ENCODE results near the gene ZNF385C.
"Not testable (repeated sequence)": the region's sequence is repeated elsewhere in the genome, so short reads cannot be mapped to it uniquely, and the experiment has no call there.

ZNF385C gene

GRCh38 chr17:42039794-42040763, 58.2 kb downstream of the ZNF385C start:
- Mint-ChIP-seq H3K4me1 (no peaks in the 10 kb centered on the region), H3K36me3 (no peaks in the 10 kb centered on the region), H3K4me3 (no peak overlapping the region), H3K27ac (no peak overlapping the region), H3K9me3 (no peaks in the 10 kb centered on the region)
- no peak for DNase-seq (ENCODE audit: low spot score in 2 of 2)
- ATAC-seq = no peak

- ATAC-seq = peak; percentile 49
- H3K4me3 Mint-ChIP-seq = no peak overlapping the region
- H3K36me3 Mint-ChIP-seq = no peaks in the 10 kb centered on the region
- H3K4me1 Mint-ChIP-seq = peaks cover 9% of the 10 kb centered on the region
- no peaks in the 10 kb centered on the region for H3K9me3 Mint-ChIP-seq
- DNase-seq (ENCODE audit: low spot score in 2 of 2) = no peak
- H3K27ac Mint-ChIP-seq = no peak overlapping the region
Measured at GRCh38 chr17:42038221-42038973, 59.9 kb downstream of the ZNF385C start.

- Mint-ChIP-seq H3K27ac (peak overlapping the region; percentile 63), H3K4me3 (no peak overlapping the region), H3K4me1 (peaks cover 9% of the 10 kb centered on the region), H3K9me3 (no peaks in the 10 kb centered on the region), H3K36me3 (no peaks in the 10 kb centered on the region)
- DNase-seq (ENCODE audit: low spot score in 2 of 2) = no peak
- no peak for ATAC-seq
Measured at GRCh38 chr17:42034059-42034458, 64.2 kb downstream of the ZNF385C start.

- no peaks in the 10 kb centered on the region for H3K36me3 Mint-ChIP-seq
- H3K4me1 Mint-ChIP-seq = peaks cover 9% of the 10 kb centered on the region
- no peak for ATAC-seq
- H3K27ac Mint-ChIP-seq = no peak overlapping the region
- no peak overlapping the region for H3K4me3 Mint-ChIP-seq
- no peaks in the 10 kb centered on the region for H3K9me3 Mint-ChIP-seq
- no peak for DNase-seq (ENCODE audit: low spot score in 2 of 2)
Measured at GRCh38 chr17:42031584-42031983, 66.7 kb downstream of the ZNF385C start.

GRCh38 chr17:42028791-42029127, 69.5 kb downstream of the ZNF385C start:
- Mint-ChIP-seq H3K4me1 (peaks cover 15% of the 10 kb centered on the region), H3K9me3 (no peaks in the 10 kb centered on the region), H3K36me3 (peaks cover 14% of the 10 kb centered on the region), H3K27ac (peak overlapping the region; percentile 68), H3K4me3 (no peak overlapping the region)
- ATAC-seq = no peak
- DNase-seq (ENCODE audit: low spot score in 2 of 2) = no peak

GRCh38 chr17:42027961-42028790, 70.1 kb downstream of the ZNF385C start:
- H3K36me3 Mint-ChIP-seq = peaks cover 20% of the 10 kb centered on the region
- H3K4me1 Mint-ChIP-seq = peaks cover 13% of the 10 kb centered on the region
- no peak for ATAC-seq
- H3K27ac Mint-ChIP-seq = peak overlapping the region; percentile 68
- DNase-seq (ENCODE audit: low spot score in 2 of 2) = no peak
- H3K9me3 Mint-ChIP-seq = no peaks in the 10 kb centered on the region
- H3K4me3 Mint-ChIP-seq = no peak overlapping the region

DNA sequence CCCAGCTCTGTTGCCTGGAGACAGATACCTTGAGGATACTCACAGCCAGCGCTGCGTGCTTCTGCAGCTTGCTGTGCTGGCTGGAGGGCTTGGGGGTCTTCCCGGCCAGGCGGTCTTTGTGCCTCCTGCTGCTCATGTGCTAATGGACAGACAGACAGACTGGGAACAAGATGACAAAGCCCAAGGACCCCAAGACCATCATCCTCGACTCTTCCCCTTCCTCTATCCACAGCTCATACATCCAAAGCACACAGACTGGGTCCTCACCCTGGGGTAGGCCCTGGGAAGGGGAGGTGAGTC, 70.7 kb downstream of the ZNF385C start:
- Mint-ChIP-seq H3K27ac (no peak overlapping the region), H3K4me1 (peaks cover 13% of the 10 kb centered on the region), H3K9me3 (no peaks in the 10 kb centered on the region), H3K36me3 (peaks cover 22% of the 10 kb centered on the region), H3K4me3 (no peak overlapping the region)
- ATAC-seq (no peak), DNase-seq (ENCODE audit: low spot score in 2 of 2) (no peak)

DNA sequence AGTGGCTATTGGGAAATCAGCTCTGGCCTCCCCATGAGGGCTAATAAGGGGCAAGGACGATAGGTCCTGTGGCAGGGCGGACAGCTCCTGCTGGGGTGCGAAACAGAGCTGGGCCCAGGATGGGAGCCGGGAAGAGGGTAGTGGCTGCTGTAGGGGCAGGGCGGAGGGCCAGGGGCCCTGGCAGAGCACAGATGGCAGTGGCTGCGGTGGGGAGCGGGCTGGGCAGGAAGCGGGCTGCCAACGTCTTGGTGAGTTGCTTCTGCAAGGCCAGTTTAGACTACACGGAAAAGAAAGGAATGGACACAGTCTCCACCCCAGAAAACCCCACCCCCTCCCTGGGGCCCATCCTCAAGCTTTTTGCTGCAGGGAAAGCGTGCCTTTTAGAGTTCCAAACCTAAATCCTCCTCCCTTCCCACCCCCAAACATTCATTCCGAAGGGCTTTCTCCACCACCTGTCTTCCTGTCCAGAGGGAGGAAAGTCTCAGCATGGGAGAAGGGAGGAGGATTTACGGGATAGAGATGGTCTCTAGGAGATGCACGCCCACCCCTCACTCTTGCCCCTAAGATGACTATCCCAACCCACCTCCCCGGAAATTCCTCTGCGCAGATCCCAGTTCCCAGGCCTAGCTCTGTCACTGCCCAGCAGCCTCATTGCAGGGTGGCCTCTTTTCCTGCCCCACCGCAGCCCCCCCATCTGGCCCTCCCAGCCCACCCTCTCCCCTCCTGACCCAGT, 71.2 kb downstream of the ZNF385C start:
- Mint-ChIP-seq H3K36me3 (peaks cover 28% of the 10 kb centered on the region), H3K9me3 (no peaks in the 10 kb centered on the region), H3K27ac (no peak overlapping the region), H3K4me1 (peaks cover 18% of the 10 kb centered on the region), H3K4me3 (no peak overlapping the region)
- DNase-seq (ENCODE audit: low spot score in 2 of 2) (no peak), ATAC-seq (no peak)

DNA sequence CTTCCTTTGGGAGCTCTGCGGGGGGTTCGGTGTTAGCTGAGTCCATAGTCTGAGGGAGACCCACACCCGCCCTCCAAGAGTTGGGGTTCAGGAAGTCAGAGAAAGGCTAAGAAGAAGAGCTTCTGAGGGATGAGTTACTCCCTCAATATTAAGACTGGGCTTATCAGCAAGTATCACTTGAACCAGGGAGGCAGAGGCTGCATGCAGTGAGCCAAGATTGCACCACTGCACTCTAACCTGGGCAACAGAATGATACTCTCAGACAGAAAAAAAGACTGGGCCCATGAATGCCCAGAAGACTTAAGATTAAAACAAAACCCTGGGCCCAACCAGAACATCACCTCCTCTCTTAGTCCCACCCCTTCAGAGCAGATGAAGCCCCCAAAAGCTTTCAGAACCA, 72.3 kb downstream of the ZNF385C start:
- H3K9me3 Mint-ChIP-seq = no peaks in the 10 kb centered on the region
- H3K4me1 Mint-ChIP-seq = peaks cover 27% of the 10 kb centered on the region
- H3K36me3 Mint-ChIP-seq = peaks cover 30% of the 10 kb centered on the region
- DNase-seq (ENCODE audit: low spot score in 2 of 2) (no peak), ATAC-seq (no peak)
- peak overlapping the region; percentile 80 for H3K27ac Mint-ChIP-seq
- no peak overlapping the region for H3K4me3 Mint-ChIP-seq

GRCh38 chr17:42025191-42025579, 73.1 kb downstream of the ZNF385C start:
- peaks cover 30% of the 10 kb centered on the region for H3K36me3 Mint-ChIP-seq
- H3K4me1 Mint-ChIP-seq = peaks cover 34% of the 10 kb centered on the region
- ATAC-seq = no peak
- no peak for DNase-seq (ENCODE audit: low spot score in 2 of 2)
- peak overlapping the region; percentile 91 for H3K27ac Mint-ChIP-seq
- H3K9me3 Mint-ChIP-seq = no peaks in the 10 kb centered on the region
- peak overlapping the region; percentile 45 for H3K4me3 Mint-ChIP-seq

DNA sequence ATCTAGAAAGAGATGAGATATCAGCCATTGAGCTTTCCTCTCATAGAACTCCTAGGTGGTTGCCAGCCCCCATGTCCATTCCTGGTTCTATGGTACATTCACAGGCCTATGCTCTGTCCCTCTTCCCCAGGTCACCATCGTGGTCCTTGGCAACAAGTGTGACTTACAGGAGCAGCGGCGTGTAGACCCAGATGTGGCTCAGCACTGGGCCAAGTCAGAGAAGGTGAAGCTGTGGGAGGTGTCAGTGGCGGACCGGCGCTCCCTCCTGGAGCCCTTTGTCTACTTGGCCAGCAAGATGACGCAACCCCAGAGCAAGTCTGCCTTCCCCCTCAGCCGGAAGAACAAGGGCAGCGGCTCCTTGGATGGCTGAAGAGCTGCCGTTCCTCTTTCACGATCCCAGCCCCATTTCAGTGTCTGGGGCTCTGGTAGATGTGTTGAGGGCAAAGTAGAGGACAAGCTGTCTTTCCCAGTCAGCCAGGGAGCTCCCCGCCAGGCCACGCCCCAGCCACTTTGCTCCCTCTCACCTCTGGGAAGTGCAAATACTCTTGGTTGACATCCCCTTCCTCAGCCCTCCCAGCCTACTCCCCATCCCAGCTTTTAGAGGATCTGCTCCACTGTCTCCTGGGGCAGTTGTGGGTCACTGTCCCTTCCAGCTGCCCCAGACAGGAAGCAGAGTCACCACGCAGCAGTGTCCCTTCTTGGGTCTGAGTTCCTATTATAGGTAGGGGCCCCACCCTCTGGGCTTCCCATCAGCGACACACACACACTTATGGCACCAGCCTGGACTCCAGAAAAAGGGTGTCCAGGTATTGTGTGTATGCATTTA, 74.5 kb downstream of the ZNF385C start:
- H3K27ac Mint-ChIP-seq = no peak overlapping the region
- peaks cover 44% of the 10 kb centered on the region for H3K4me1 Mint-ChIP-seq
- DNase-seq (ENCODE audit: low spot score in 2 of 2) = no peak
- no peak overlapping the region for H3K4me3 Mint-ChIP-seq
- peaks cover 2% of the 10 kb centered on the region for H3K9me3 Mint-ChIP-seq
- peaks cover 30% of the 10 kb centered on the region for H3K36me3 Mint-ChIP-seq
- ATAC-seq = no peak

GRCh38 chr17:42020845-42021244, 77.4 kb downstream of the ZNF385C start:
- peak overlapping the region; percentile 84 for H3K27ac Mint-ChIP-seq
- ATAC-seq; H3K9me3 Mint-ChIP-seq; DNase-seq (ENCODE audit: low spot score in 2 of 2): not testable (repeated sequence)
- peak overlapping the region; percentile 93 for H3K4me3 Mint-ChIP-seq
- peaks cover 46% of the 10 kb centered on the region for H3K36me3 Mint-ChIP-seq
- H3K4me1 Mint-ChIP-seq = peaks cover 54% of the 10 kb centered on the region

DNA sequence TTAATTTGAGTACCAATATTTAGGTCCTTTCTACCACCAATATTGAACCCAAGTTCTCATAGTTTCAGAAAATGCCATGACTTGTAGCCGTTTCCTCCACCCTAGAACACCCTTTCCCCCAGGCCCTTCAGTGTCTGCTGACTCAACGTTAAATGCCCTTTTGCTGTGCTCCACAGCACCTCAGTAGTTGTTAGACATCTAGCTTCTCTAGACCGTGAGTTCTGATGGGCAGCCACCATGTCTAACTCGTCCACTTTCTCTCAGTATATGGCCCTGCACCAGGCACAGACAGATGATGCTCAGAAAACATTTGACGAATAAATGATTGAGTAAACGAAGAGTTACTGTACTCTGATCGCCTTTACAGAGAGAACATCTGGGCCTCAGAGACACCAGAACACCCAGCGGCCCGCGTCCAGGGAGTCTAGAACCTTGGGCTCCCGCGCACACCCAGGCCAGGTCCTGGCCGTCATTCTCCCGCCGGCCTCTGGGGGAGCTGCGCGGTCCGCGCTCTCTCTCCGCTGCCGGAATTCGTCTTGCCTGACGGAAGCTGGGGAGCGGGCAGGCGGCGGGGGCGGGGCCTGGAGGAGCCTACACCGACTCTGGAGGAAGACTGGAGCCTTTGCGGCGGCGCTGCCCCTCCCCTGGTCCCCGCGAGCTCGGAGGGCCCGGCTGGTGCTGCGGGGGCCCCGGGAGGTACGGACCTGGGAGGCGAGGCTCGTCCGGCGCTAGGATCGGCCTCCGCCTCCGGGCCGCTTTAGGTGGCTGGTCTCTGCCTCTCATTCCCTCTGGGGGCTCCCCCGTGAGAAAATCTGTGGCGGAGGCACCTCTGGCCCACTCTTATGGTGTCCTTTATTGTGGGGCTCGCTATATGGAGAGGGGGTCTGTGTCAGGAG, 78.5 kb downstream of the ZNF385C start, which contains the start of gene NKIRAS2:
Gene NKIRAS2 (plus strand): TSS at position 582 of the 896 bp plus-strand sequence. CDS start 1,488 bp downstream, outside the sequence.
- H3K27ac Mint-ChIP-seq = peak within 1 kb of the TSS; percentile 84
- peaks cover 60% of the 10 kb centered on the region for H3K4me1 Mint-ChIP-seq
- DNase-seq (ENCODE audit: low spot score in 2 of 2) (peak; percentile 90 to 95), ATAC-seq (peak; percentile 83)
- peaks cover 50% of the 10 kb centered on the region for H3K36me3 Mint-ChIP-seq
- H3K9me3 Mint-ChIP-seq = peaks cover 2% of the 10 kb centered on the region
- peak within 1 kb of the TSS; percentile 93 for H3K4me3 Mint-ChIP-seq

All from stimulated activated effector memory CD8-positive, alpha-beta T cell treated with anti-CD3 and anti-CD28 coated beads, Interleukin-12 subunit alpha, Interleukin-12 subunit beta, amount 100 ng/mL, for 72 hours (primary cell).